NCI-H1092 treated with DMSO at 0.1 percent for 48 hours (cell line): ENCODE data around the gene DCC.

Experiments
- DNase-seq: peaks from one replicate; lab custom pipeline; 2025; lab: John Stamatoyannopoulos, UW

The DCC gene

DNA sequence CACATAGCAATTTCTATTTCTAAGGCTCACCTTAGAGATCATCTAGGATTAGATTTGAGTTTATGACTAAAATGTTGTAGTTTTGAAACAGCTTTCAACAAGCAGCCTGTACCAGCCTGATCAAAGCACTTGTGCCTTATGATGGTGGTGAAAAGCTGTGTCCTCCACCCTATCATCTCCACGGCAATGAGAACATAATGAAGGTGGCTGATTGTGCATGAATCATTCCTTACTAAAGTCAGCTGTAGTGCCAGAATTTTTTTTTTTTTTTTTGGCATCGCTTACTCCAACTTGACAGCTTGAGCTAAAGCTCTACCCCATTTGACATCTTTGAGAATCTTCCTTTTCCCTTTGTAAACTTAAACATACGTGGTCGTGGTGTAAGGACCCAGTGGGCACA lies 86.0 kb downstream of the DCC start:
- DNase-seq, result peak; percentile 73

- DNase-seq, result peak; percentile 73
Observed at GRCh38 chr18:52426462-52426861, 86.5 kb downstream of the DCC start.

DNA sequence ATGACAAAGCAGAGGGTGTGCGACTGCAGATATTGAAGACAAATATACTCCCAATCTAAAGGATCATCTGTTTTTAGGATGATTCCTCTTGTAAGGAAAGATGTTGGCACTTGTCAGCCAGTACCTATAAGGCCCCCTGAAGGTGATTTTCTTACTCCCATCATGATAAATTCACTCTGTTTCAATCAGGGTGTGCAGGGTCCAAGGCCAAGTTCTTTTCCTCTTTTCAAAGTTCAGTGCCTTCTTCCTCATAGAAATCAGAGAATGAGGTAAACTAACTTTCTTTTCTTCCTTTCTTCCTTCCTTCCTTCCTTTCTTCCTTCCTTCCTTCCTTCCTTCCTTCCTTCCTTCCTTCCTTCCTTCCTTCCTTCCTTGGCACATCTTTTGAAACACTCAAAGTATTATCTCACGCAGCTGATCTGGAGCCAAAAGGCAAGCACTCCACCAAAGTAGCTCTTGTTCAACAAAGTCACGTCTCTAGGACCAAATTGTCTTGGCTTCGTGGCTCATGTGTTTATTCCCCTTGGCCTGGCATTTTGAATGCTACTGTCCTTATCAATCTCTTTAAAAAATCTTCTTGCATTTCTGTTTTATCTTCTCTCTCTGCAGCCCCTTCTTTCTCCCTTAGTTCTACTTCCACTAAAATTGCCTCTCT lies 87.7 kb downstream of the DCC start:
- DNase-seq, result no peak

GRCh38 chr18:52431683-52432082 lies 91.7 kb downstream of the DCC start:
- DNase-seq, result no peak

DNA sequence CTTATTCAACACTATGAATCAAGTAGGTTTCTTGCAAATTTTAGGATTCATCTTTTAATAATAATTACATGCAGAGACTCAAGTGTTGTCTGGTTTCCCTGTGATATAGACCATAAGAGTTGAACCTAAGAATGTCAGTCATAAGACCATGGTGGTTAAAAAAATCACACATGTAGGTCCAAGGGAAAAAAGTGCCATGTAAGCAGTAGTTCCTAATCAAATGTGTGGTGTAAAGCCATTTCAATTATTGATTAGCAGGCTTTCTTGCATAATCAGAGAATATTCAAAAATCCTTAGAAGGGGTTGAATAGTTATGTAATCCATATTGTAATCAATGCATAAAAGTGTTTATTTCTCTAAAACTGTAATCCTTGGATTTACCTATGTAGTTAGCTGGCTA lies 93.8 kb downstream of the DCC start:
- no peak for DNase-seq

DNA sequence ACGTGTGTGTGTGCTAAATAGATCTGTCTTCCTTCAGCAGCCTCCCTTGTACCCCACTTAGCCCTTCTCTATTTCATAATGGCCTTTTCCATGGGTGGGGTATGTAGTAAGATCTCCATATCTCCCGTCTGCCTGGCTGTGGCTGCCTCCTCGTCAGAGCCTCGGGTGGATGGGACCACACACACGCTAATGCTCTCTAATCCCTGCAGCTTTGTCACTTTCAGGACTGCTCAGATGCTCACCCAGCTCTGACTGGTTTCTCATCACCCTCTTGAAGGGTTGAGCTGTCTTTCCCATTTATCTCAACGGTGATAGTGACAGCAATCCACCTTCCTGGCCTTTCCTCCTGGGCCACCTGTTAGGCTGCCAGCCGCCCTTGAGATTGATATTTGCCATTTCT lies 95.3 kb downstream of the DCC start:
- DNase-seq, result no peak

GRCh38 chr18:52437161-52437560 lies 97.2 kb downstream of the DCC start:
- peak; percentile 22 for DNase-seq

DNA sequence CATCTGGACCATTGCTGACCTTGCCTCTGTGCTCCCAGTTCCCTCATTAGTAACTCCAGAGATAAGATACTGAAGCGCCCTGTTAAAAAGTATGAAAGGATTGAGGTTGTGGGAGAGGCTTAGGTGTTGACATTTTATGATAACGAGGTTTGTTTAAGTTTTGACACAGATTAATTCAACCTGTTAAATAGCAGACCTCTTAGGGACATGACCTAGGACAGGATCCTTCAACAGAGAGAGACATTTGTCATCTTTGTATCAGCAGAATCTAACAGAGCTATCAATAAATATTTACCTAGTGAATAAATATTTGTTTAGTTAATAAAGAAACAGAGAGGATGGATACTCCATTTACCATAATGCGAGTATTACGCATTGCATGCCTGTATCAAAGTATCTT lies 99.5 kb downstream of the DCC start:
- DNase-seq, result no peak

- no peak for DNase-seq
Observed at GRCh38 chr18:52441794-52442193, 101.8 kb downstream of the DCC start.

DNA sequence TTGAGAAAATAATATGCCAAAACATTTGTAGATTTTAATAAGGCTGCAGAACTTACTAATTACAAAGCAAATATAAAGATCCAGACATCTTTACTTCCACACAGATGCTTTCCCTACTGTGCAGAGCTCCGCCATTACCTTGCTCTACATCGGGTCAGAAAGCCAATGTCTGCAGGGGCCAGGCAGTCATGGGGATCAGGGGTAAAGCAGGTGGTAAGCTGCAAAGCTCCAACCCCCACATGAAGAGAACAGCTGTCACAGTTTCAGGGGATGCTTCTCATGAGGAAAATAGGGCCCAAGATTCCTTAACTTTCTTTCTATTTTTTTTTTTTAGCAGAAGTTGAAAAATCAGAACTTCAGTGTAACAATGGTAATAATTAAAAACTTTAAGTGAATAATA lies 102.7 kb downstream of the DCC start:
- no peak for DNase-seq

GRCh38 chr18:52451256-52451655 lies 111.3 kb downstream of the DCC start:
- no peak for DNase-seq

DNA sequence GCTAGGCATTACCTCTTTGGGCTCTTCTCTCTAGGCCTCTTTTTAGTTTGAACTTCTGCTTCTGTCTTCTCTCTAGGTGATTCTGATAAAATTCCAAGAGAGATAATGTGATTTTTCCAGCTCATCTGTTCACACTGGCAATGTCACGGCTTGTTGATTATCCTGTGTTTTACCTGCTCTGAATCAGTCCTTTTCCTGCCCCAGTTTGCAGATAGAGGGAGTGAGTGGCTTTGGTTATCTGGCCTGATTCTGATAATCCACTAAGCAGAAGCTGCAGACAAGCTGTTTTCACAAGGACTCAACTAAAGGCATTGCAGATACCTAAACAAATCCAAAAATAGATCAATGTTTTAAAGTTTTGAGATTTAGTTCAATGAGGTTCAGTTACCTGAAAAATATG lies 111.9 kb downstream of the DCC start:
- no peak for DNase-seq

DNA sequence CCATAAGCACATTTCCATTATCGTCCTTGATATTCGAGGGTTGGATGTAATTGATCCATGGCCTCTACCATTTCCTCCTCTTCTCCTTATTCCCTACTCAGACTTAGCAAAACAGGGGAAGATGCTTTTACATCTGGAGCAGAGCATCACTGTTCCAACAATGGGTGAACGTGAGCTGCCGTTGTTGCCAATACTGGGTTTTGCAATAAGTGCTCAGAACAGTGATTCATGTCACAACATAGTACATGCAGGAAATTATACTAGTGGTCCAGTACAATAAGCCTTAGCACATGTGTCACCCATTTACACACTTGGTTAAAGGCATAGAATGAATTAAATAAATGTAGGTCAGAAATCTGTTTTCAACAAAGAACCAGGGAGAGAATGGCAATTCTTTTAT lies 112.4 kb downstream of the DCC start:
- no peak for DNase-seq

DNA sequence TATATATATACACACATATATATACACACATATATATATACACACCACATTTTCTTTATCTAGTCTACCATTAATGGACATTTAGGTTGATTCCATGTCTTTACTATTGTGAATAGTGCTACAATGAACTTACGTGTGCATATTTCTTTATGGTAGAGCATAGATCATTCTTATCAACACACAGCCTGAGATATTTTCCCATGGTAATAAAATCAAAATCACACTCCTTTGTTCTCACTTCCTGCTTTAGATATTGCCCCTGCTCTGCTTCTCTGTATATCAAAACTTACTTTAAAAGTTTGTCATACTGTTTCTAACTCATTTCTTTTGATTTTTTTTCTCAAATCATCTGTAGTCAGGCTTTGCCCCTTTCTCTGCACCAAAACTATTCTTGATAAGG lies 119.9 kb downstream of the DCC start:
- no peak for DNase-seq

- no peak for DNase-seq
Observed at GRCh38 chr18:52462853-52463252, 122.9 kb downstream of the DCC start.

GRCh38 chr18:52465391-52465790 lies 125.4 kb downstream of the DCC start:
- DNase-seq, result no peak

GRCh38 chr18:52468496-52468895 lies 128.5 kb downstream of the DCC start:
- DNase-seq, result no peak

GRCh38 chr18:52475325-52475724 lies 135.3 kb downstream of the DCC start:
- DNase-seq, result no peak

- DNase-seq, result no peak
Observed at GRCh38 chr18:52481116-52481515, 141.1 kb downstream of the DCC start.

DNA sequence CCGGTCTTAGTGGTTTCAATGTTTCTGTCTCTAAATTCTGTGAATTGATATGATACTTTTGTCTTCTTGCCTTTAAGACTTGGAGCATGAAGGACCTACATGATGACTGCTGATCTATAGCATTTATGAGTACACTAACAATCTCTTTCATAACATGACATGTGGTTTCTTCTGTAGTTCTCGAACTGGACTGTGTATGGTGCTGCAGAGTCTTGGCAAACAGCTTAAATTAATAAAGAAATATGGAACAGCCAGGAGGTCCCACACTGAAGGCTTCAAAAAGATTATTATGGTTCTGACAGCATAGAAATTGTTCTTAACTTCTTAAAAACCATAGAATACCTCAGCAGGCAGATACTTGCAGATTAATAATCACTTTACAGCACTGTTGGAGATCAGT lies 145.0 kb downstream of the DCC start:
- DNase-seq, result no peak

DNA sequence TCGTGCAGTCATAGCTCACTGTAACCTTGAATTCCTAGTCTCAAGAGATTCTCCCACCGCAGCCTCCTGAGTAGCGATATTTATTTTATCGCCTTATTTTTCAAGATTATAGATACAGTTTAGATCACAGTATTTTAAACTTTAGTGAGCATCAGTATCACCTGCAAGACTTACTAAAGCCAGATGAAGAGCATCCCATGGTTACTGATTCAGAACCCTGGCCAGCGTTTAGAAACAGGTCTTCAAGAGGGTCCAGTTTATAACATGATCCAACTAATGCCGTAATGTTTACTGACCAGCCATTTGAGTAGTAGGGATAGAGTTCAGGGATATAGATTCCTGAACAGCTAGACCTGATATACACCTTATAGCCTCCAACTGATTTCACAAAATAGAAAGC lies 146.1 kb downstream of the DCC start:
- DNase-seq, result no peak

DNA sequence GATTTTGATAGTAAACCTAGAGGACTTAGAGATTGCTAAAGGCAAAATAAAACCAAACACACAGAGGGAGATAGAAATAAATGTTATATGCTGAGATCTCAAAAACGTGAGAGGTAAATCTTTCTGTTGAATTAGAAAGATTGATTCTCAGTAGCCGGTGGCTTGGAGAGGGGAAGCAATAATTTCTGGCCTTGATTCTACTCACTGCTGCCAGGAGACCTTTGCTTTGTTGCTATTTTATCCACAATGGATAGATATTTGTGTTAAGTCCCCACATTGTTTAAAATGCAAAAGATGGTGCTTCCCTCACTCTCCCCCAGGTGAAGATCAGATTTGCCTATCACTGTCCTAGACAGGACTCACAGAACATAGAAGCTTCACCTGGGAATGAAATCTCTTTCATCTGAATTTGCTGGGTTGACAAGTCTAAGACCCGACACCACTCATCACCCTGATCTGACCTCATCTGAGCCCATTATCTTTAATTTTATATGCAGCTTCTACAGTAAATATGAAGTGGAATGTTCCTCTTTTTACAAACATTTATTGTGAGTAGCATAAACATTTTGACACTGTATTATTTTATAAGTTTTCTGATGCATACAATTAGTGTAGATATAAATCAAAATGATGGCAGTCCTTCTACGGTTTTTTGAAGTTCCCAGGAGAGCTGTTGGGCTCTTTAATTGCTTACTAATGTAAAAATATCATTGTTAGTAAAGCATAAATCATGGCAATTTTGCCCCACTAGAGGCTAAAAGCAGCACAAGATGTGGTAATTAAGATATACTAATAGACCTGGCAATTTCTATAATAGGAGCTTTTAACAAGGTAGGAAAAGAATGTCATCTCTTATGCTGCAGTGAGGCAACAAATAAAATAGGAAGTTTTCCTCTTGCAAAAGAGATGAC lies 149.7 kb downstream of the DCC start:
- DNase-seq, result peak; percentile 35

DNA sequence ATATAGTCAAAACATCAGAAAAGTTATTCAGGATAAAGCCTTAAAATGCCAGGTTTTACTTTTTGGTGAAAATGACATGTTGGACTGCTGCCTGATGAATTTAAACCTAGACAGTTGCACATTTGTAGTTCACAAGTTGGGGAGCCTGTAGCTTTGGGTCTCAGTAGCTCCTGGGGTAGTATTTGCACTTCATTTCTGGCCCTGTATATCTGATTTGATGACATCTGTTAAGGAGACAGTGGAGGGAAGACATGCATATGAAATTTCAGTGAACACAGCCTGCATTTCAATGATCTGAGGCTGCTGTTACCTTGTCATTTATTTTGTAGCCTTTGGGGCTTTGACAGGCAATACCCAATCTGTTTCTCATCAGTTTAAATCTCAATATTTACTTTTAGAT lies 156.4 kb downstream of the DCC start:
- DNase-seq, result no peak

GRCh38 chr18:52499016-52499415 lies 159.0 kb downstream of the DCC start:
- DNase-seq, result no peak
